ENCODE results near the gene HYAL2.

The HYAL2 gene

GRCh38 chr3:50333744-50334328 is 11.3 kb upstream of the HYAL2 start:
- DNase-seq: no peak
- in situ Hi-C loops (cut with MboI; ENCODE audit: low pct_unique_long_range_greater_than_20kb, low sequenced_read_pairs): no loop called here

GRCh38 chr3:50331364-50331907 is 8.9 kb upstream of the HYAL2 start:
- no peak for DNase-seq
- in situ Hi-C loops (cut with MboI; ENCODE audit: low pct_unique_long_range_greater_than_20kb, low sequenced_read_pairs): no loop called here

GRCh38 chr3:50330330-50330729 is 7.8 kb upstream of the HYAL2 start:
- DNase-seq: no peak
- in situ Hi-C loops (cut with MboI; ENCODE audit: low pct_unique_long_range_greater_than_20kb, low sequenced_read_pairs): no loop called here

DNA sequence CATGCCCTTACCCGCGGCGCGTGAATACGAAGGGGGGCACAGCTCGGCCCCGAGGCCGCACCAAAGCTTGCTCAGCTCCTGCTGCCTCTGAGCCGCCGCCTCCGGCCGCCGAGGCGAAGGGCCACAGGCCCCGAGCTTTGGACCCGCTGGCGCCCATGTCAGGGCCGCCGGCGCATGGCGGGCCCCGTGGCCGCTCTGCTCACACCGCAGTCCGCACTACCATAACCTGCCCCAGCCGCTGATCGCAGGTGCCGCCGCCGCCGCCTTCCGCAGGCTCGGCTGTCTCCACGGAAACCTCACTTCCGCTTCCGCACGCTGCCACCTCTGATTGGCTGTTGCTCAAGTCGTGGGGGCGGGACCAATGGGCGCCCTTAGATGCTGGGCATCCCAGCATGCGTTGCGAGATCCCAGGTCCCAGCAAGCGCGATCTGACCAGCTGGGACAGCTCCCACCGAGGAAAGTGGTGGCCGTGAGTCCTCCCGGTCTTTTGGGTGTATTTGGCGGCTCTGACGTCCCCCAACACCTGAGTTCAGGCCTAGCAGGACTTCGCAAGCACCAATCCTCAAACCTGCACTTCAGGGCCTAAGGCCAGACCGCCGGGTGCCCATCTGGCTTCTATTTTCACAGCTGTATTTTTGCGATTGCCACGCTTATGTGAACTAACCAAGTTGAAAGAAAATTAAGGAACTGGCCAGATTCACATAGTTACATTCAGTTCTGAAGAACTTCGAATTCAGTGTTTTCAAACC is 5.6 kb upstream of the HYAL2 start, which contains the start of gene TUSC2:
TUSC2 (minus strand) TSS at position 281 of the 749 bp plus-strand sequence; CDS start at position 157, 124 bp downstream.
- peak; percentile 96 for DNase-seq
- in situ Hi-C loops (cut with MboI; ENCODE audit: low pct_unique_long_range_greater_than_20kb, low sequenced_read_pairs): no loop called here

DNA sequence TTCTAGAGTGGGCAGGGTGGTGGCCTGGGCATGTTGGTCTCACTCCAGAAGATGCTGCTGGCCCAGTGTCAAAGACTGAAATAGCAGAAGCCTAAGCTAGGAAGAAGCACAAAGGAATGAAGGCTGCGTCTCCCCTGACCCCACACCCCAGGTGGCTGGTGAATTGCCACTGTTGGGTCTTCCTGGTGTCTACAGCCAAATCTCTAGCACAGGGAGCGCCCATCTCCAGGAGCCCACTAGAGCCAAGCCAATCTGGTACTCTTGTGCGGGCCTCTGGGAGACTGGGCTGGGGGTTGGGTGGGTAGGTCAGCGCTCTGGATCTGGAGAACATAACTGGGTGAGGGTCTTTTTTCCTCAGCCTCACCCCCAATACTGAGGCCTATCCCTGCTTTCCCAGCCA is 4.6 kb upstream of the HYAL2 start:
- in situ Hi-C loops (cut with MboI; ENCODE audit: low pct_unique_long_range_greater_than_20kb, low sequenced_read_pairs): no loop called here
- DNase-seq: no peak

DNA sequence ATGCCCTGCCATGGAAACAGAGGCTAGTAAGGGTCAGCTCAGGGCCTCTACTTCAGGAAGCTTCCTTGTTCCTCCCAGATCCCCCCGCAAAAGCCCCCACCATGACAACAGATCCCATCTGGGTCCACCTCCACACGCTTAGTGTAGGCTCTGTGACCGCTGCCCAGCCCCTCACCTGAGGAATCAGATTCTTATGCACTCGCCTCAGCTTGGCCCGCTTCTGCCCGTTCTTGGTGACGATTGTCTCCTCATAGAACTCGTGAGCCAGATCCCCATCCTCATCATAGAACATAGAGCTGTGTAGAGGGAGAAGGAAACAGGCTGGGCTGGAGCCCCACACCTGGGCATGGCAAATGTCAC is 3.6 kb upstream of the HYAL2 start:
- DNase-seq: no peak
- in situ Hi-C loops (cut with MboI; ENCODE audit: low pct_unique_long_range_greater_than_20kb, low sequenced_read_pairs): no loop called here

- in situ Hi-C loops (cut with MboI; ENCODE audit: low pct_unique_long_range_greater_than_20kb, low sequenced_read_pairs): no loop called here
- no peak for DNase-seq
Measured at GRCh38 chr3:50325497-50326181, 3.1 kb upstream of the HYAL2 start.

DNA sequence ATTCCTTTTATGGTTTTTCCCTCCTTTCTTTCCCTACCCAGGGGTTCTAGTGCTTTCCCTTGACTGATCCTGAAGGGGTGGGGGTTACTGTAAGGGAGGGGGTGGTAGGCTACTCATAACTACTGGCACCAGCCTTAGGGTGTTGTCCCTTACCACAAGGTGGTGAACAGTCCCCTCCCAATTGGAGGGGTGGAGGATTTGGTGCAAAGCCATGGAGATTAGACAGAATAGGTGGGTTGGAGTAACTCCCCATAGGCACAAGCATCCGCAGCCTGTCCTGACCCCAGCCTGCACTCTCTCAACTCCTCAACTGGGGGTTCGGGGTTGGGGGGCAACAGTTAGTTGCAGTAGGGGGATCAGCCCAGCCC is 2.6 kb upstream of the HYAL2 start:
- in situ Hi-C loops (cut with MboI; ENCODE audit: low pct_unique_long_range_greater_than_20kb, low sequenced_read_pairs): no loop called here
- DNase-seq: no peak

DNA sequence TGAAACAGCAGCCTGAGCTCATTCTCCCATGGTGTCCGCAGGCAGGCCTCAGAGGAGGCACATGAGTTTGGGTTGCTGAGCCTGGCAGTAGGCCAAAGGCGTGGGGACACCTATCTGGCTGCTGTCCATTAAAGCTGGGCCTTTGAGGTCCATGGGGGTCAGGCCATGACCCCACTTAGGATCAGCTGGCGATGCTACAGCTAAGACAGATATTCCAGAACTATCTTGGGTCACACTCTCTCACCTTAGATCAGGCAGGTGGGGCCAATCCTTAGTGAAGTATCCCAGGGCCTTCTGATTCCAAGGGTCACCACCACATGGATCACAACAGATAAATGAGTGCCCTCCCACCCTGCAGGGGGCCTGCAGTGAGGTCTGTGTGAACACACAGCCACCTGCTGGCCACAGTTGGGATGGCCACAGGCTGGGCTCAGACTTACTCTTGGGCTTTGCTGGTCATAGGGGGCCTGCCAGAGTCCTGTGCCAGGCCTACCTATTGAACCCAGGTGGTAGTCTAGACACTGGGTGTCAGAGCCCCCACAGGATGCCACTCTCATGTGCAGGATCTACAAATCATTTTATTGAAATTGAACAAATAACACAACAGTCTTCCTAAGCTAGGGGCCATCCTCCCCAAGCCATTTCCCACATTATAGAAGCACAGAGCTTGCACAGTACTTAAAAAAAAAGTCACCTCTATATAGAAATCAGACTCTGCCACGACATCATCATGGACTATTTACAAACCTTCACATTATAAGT is 2.0 kb upstream of the HYAL2 start:
- in situ Hi-C loops (cut with MboI; ENCODE audit: low pct_unique_long_range_greater_than_20kb, low sequenced_read_pairs): no loop called here
- DNase-seq: peak; percentile 77

- no peak for DNase-seq
- in situ Hi-C loops (cut with MboI; ENCODE audit: low pct_unique_long_range_greater_than_20kb, low sequenced_read_pairs): no loop called here
Measured at GRCh38 chr3:50323614-50324199, 1.2 kb upstream of the HYAL2 start.

GRCh38 chr3:50323092-50323600 is 601 bp upstream of the HYAL2 start:
- in situ Hi-C loops (cut with MboI; ENCODE audit: low pct_unique_long_range_greater_than_20kb, low sequenced_read_pairs): no loop called here
- DNase-seq: no peak

- DNase-seq: no peak
- in situ Hi-C loops (cut with MboI; ENCODE audit: low pct_unique_long_range_greater_than_20kb, low sequenced_read_pairs): no loop called here
Measured at GRCh38 chr3:50322115-50322385, 495 bp downstream of the HYAL2 start.

DNA sequence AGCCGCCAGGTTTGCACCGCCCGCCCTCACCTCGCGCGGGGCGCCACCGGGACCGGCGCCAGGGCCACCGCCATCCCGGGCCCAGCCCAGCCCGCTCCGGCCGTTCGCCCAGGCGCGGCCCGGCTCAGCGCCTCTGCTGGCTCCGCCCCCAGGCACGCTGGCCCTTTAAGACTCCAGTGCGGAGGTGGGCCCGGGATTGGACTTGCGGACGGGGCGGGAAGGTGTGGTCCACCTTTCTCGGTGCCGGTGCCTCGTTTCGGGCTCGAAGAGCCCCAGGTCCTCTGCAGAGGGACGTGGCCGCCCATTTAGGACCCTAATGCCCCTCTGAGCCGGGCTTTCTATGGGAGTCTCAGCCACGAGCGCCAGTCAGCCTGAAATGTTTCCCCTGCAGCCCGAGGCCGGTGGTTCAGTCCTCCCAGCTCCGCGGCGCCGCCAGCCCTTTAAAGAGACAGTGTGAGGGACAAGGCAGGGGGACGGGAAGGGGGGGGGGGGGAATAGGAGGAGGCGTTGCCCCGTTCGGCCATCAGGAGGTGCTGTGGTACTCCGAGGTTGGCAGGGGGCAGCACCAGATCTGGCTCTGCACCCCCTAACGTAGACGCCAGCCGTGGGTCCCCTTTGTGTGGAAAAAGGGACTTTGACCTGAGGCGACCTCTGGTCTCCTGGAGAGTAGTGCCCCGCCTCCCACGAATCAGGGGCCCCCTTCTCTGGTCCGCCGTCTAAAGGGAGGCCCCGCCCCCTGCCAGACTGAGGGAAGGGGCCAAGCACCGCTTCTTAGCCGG is 1.0 kb downstream of the HYAL2 start:
- in situ Hi-C loops (cut with MboI; ENCODE audit: low pct_unique_long_range_greater_than_20kb, low sequenced_read_pairs): no loop called here
- DNase-seq: peak; percentile 89

DNA sequence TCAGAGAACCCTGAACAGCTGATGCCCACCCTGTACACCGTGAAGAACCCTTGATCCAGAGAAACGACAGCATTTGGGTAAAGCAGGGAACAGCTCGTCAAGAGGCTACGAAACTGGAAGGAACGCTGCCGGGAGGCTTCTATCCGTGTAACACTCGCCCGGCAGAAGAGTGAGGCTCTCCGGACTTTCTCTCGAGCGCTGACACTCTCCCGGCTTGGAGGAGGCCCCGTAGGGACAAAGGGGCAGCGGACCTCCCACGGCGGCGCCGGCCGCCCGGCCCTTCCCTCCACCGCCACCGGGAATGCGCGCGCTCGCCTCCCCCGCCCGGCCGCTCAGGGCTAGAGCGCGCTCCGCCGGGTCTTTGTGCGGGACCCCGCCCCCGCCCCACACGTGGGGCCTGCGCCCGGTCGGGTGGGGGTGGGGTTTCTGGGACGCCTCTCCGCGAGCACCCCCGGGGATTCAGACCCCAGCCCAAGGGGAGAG is 1.7 kb downstream of the HYAL2 start:
- in situ Hi-C loops (cut with MboI; ENCODE audit: low pct_unique_long_range_greater_than_20kb, low sequenced_read_pairs): no loop called here
- peak; percentile 69 for DNase-seq

DNA sequence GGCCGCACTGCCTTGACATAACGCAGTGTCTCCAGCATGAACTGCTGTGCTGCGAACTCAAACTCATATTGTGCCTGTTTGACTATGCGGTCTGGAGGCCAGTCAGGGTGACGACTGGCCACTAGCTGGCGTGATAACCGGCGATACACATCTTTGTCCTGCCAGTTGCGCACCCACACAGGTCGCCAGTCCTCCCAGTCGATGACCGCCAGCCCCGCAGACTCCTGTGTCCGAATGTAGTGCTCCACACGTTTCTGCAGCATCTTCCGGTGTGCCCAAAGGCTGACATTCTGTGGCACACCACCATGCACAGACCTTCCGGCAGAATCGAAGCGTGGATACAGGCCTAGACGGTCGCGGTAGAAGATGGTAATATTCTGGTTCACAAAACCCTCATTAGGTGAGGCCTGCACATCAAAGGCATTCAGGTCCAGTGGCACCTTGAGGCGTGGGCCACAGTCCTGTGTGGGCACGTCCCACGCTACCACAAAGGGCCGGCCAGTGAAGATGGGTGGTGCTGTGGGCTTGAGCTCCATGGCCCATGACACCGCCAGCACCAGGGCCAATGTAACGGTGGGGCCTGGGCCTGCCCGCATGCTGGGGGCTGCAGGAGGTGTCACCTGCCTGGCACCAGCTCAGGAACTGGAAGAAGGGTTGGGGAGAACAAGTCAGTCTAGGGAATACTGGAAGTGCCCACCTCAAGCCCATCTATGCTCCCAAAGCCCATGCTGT is 2.5 kb downstream of the HYAL2 start:
- in situ Hi-C loops (cut with MboI; ENCODE audit: low pct_unique_long_range_greater_than_20kb, low sequenced_read_pairs): no loop called here
- no peak for DNase-seq

DNA sequence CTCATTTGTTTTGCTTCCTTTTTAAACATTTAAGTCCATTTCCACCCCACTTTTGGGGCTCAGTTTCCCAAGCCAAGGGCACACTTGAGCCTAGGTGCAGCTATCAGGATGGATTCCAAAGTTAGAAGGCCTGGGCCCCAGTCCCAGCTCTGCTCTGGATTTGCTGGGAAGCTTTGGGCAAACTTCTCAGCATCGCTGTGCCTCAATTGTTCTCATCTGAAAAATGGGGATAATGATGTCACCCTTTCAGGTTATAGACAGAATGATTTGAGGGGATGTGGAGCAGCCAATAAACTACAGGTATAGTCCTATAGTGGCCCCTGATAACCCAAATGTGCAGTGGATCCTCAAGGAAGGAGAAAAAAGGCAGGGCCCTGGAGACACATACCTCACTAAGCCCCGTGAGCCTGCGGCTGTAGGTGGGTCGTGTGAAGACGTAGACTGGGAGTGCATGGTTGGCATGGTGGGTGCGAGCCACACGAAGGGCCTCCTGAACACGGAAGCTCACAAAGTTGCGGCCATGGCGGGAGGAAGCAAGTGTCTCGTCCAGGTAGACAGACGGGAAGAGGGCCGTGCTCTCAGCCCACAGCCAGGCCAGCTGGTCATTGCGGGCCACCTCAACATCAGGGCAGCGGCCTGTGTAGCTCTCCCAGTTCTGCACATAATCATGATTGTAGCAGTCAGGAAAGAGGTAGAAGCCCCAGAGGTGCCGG is 3.2 kb downstream of the HYAL2 start:
- DNase-seq: no peak
- in situ Hi-C loops (cut with MboI; ENCODE audit: low pct_unique_long_range_greater_than_20kb, low sequenced_read_pairs): no loop called here

- in situ Hi-C loops (cut with MboI; ENCODE audit: low pct_unique_long_range_greater_than_20kb, low sequenced_read_pairs): no loop called here
- no peak for DNase-seq
Measured at GRCh38 chr3:50318615-50319014, 3.9 kb downstream of the HYAL2 start.
